Neural crest cell (in vitro differentiated cells): ENCODE measurements around the gene MAP1B. TPM values are rescaled to one million over a fixed set of nuclear protein-coding genes. Genes with fewer than 3 reads are reported as not detected.

Experiments used
- DNase-seq: peaks from one replicate; pipeline ENCODE4 v3.0.0; 2021; ENCODE audit warnings: low read depth, mixed read lengths, low spot score
- H3K27ac Mint-ChIP-seq: one replicate; pipeline ENCODE4 v1.8.0; 2021; ENCODE audit warnings: mild to moderate bottlenecking, mixed read lengths; ENCODE audit not compliant: unreplicated experiment
- H3K27me3 Mint-ChIP-seq: 2 replicates; pipeline ENCODE4 v1.8.0; 2021; ENCODE audit warnings: low read depth, mild to moderate bottlenecking, mixed read lengths
- H3K36me3 Mint-ChIP-seq: 2 replicates; pipeline ENCODE4 v1.8.0; 2021; ENCODE audit warnings: low read depth, mild to moderate bottlenecking, mixed read lengths
- H3K4me1 Mint-ChIP-seq: 2 replicates; pipeline ENCODE4 v1.8.0; 2021; ENCODE audit warnings: mixed read lengths
- H3K4me3 Mint-ChIP-seq: one replicate; pipeline ENCODE4 v1.8.0; 2021; ENCODE audit warnings: mild to moderate bottlenecking, mixed read lengths
- H3K9me3 Mint-ChIP-seq: 2 replicates; pipeline ENCODE4 v1.8.0; 2021; ENCODE audit warnings: mixed read lengths
- total RNA-seq: library from RNA; stranded (reverse); gene quantifications from 2 replicates; pipeline ENCODE4 v1.2.1, GENCODE V29; 2021
- TF ChIP-seq, protein P1 (sequence below): fragments of 200-600 bp; sonication (generic); conservative IDR thresholded peaks from 2 replicates; pipeline ENCODE4 v1.5.0; 2021; ENCODE audit warnings: antibody characterized with exemption, mild to moderate bottlenecking

Gene MAP1B
- total RNA-seq, 1 donor from 2014 or later: 256 TPM

- no peak for DNase-seq
- TF ChIP-seq, protein P1, sequence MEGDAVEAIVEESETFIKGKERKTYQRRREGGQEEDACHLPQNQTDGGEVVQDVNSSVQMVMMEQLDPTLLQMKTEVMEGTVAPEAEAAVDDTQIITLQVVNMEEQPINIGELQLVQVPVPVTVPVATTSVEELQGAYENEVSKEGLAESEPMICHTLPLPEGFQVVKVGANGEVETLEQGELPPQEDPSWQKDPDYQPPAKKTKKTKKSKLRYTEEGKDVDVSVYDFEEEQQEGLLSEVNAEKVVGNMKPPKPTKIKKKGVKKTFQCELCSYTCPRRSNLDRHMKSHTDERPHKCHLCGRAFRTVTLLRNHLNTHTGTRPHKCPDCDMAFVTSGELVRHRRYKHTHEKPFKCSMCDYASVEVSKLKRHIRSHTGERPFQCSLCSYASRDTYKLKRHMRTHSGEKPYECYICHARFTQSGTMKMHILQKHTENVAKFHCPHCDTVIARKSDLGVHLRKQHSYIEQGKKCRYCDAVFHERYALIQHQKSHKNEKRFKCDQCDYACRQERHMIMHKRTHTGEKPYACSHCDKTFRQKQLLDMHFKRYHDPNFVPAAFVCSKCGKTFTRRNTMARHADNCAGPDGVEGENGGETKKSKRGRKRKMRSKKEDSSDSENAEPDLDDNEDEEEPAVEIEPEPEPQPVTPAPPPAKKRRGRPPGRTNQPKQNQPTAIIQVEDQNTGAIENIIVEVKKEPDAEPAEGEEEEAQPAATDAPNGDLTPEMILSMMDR: no peak
- Mint-ChIP-seq H3K4me3 (no peak overlapping the region), H3K4me1 (peaks cover 59% of the 10 kb centered on the region), H3K27ac (no peak overlapping the region), H3K36me3 (peaks cover 26% of the 10 kb centered on the region), H3K9me3 (peaks cover 2% of the 10 kb centered on the region), H3K27me3 (no peaks in the 10 kb centered on the region)
Measured at GRCh38 chr5:72184408-72184807, 77.1 kb downstream of the MAP1B start.

DNA sequence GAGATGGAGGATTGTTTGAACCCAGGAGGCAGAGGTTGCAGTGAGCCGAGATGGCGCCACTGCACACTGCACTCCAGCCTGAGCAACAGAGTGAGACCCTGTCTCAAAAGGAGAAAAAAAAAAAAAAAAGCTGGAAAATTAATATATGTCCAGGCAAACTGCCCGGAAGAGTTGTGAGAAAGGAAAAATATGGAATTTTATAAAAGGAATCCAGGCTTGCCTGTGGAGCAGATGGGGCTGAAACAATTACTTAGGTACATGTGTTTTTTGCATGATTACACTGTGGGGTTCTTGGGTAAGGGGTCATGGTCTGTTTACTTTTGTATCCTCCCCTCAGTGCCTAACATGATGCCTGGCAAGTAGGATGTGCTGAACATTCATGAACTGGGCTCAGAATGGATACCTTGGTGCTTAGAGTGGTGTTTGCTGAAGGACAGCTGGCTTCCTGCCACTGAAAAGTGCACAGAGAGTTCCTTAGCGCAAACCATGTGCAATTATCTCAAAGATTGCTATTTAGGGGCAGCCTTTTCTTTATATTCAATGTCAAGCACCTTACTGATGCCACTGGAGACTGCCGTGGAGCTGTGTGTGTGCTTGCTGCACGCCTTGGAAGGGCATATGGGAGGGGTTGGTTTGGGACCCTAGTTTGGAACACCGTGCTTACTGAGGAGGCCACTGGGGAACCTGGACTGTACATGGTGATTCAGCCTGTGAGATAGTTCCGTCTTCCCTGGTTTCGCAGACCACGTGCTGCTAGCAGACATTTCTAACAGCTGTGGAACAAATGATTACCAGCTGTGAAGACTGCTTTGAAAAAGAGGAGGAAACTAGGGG lies 78.4 kb downstream of the MAP1B start:
- Mint-ChIP-seq H3K9me3 (peaks cover 2% of the 10 kb centered on the region), H3K4me1 (peaks cover 51% of the 10 kb centered on the region), H3K27ac (no peak overlapping the region), H3K36me3 (peaks cover 36% of the 10 kb centered on the region), H3K27me3 (no peaks in the 10 kb centered on the region), H3K4me3 (no peak overlapping the region)
- no peak for DNase-seq
- TF ChIP-seq, protein P1: no peak

- H3K9me3 Mint-ChIP-seq: peaks cover 2% of the 10 kb centered on the region
- H3K4me1 Mint-ChIP-seq: peaks cover 46% of the 10 kb centered on the region
- no peak for DNase-seq
- H3K4me3 Mint-ChIP-seq: no peak overlapping the region
- TF ChIP-seq, protein P1: no peak
- H3K36me3 Mint-ChIP-seq: peaks cover 38% of the 10 kb centered on the region
- no peak overlapping the region for H3K27ac Mint-ChIP-seq
- no peaks in the 10 kb centered on the region for H3K27me3 Mint-ChIP-seq
Measured at GRCh38 chr5:72187388-72188075, 80.3 kb downstream of the MAP1B start.

DNA sequence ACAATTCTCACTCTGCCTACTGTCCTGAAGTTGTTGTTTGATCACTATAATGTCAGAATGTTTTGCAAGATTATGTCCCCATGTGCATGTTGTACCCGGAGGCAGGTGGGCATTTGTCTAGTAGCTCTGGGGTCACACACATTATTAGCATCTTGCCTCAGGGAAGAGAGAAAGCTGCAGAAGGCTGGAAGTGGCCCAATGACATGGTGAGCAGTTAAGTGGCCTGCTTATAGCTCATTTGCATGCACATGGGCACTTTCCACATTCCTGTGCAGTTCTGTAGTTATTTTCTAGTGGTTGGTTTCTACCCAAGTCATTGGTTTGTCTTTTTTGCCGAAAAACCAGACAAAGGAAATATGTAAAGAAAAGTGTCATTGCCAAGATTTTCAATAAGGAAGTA lies 80.9 kb downstream of the MAP1B start:
- H3K9me3 Mint-ChIP-seq: peaks cover 2% of the 10 kb centered on the region
- DNase-seq: no peak
- H3K4me3 Mint-ChIP-seq: no peak overlapping the region
- H3K4me1 Mint-ChIP-seq: peaks cover 40% of the 10 kb centered on the region
- TF ChIP-seq, protein P1: no peak
- no peak overlapping the region for H3K27ac Mint-ChIP-seq
- no peaks in the 10 kb centered on the region for H3K27me3 Mint-ChIP-seq
- peaks cover 38% of the 10 kb centered on the region for H3K36me3 Mint-ChIP-seq

GRCh38 chr5:72189146-72189545 lies 81.9 kb downstream of the MAP1B start:
- Mint-ChIP-seq H3K9me3 (peaks cover 2% of the 10 kb centered on the region), H3K27ac (no peak overlapping the region)

More at GRCh38 chr5:72189146-72189545, 81.9 kb downstream of the MAP1B start:
- Mint-ChIP-seq H3K36me3 (peaks cover 46% of the 10 kb centered on the region), H3K27me3 (no peaks in the 10 kb centered on the region), H3K4me1 (peaks cover 30% of the 10 kb centered on the region), H3K4me3 (no peak overlapping the region)
- TF ChIP-seq, protein P1: no peak
- no peak for DNase-seq
